ENCODE data around the gene THADA. TPM values are rescaled to one million over a fixed set of nuclear protein-coding genes. Genes with fewer than 3 reads are reported as not detected.
A peak's percentile ranks its signal among the peaks of the same experiment; 100 is the strongest.
"Not testable (repeated sequence)": the region's sequence is repeated elsewhere in the genome, so short reads cannot be mapped to it uniquely, and the experiment has no call there.

The THADA gene
- total RNA-seq, 1 donor from 2014 or later, result 65.0 TPM

- not testable (repeated sequence) for DNase-seq (ENCODE audit: low spot score)
These were observed 149.1 kb downstream of the THADA start for GRCh38 chr2:43446755-43447154.

- no peak for DNase-seq (ENCODE audit: low spot score)
These were observed 150.1 kb downstream of the THADA start for GRCh38 chr2:43445781-43446180.

- no peak for DNase-seq (ENCODE audit: low spot score)
These were observed 150.7 kb downstream of the THADA start for GRCh38 chr2:43444989-43445645.

- DNase-seq (ENCODE audit: low spot score), result peak; percentile 43
These were observed 152.6 kb downstream of the THADA start for GRCh38 chr2:43443282-43443681.

- DNase-seq (ENCODE audit: low spot score), result no peak
These were observed 154.6 kb downstream of the THADA start for GRCh38 chr2:43441195-43441594.

GRCh38 chr2:43438858-43439655 is 156.8 kb downstream of the THADA start:
- DNase-seq (ENCODE audit: low spot score), result no peak

- DNase-seq (ENCODE audit: low spot score), result no peak
These were observed 157.5 kb downstream of the THADA start for GRCh38 chr2:43438342-43438741.

GRCh38 chr2:43437363-43437762 is 158.5 kb downstream of the THADA start:
- no peak for DNase-seq (ENCODE audit: low spot score)

GRCh38 chr2:43436431-43436830 is 159.4 kb downstream of the THADA start:
- DNase-seq (ENCODE audit: low spot score), result no peak

GRCh38 chr2:43435746-43436145 is 160.1 kb downstream of the THADA start:
- no peak for DNase-seq (ENCODE audit: low spot score)

- DNase-seq (ENCODE audit: low spot score), result no peak
These were observed 165.3 kb downstream of the THADA start for GRCh38 chr2:43430489-43430888.

GRCh38 chr2:43429369-43429768 is 166.5 kb downstream of the THADA start:
- DNase-seq (ENCODE audit: low spot score), result no peak

GRCh38 chr2:43427032-43427424 is 168.8 kb downstream of the THADA start:
- DNase-seq (ENCODE audit: low spot score), result no peak

- peak; percentile 98 for DNase-seq (ENCODE audit: low spot score)
These were observed 169.4 kb downstream of the THADA start for GRCh38 chr2:43426305-43427031.

GRCh38 chr2:43425659-43426058 is 170.2 kb downstream of the THADA start:
- DNase-seq (ENCODE audit: low spot score), result no peak

GRCh38 chr2:43424262-43425207 is 171.3 kb downstream of the THADA start:
- DNase-seq (ENCODE audit: low spot score), result no peak

- DNase-seq (ENCODE audit: low spot score), result no peak
These were observed 171.9 kb downstream of the THADA start for GRCh38 chr2:43423941-43424261.

- no peak for DNase-seq (ENCODE audit: low spot score)
These were observed 174.6 kb downstream of the THADA start for GRCh38 chr2:43421194-43421593.

- DNase-seq (ENCODE audit: low spot score), result peak; percentile 82
These were observed 175.4 kb downstream of the THADA start for GRCh38 chr2:43420389-43420801.

- no peak for DNase-seq (ENCODE audit: low spot score)
These were observed 176.0 kb downstream of the THADA start for GRCh38 chr2:43419876-43420275.

GRCh38 chr2:43419243-43419642 is 176.6 kb downstream of the THADA start:
- DNase-seq (ENCODE audit: low spot score), result no peak
